HEK293 (cell line): Measurements from ENCODE around the gene DPYSL5.

Experiments used
- KLF16 ChIP-seq: fragments of 450-650 bp; formaldehyde crosslinking; IDR thresholded peaks from 2 replicates; pipeline ENCODE4 v1.5.1; 2017; ENCODE audit warnings: missing biosample characterization, missing genetic modification characterization
- PRDM10 ChIP-seq: fragments of 450-650 bp; formaldehyde crosslinking; IDR thresholded peaks from 2 replicates; pipeline ENCODE4 v1.5.1; 2016; ENCODE audit warnings: missing biosample characterization, missing genetic modification characterization
- ZNF114 ChIP-seq: fragments of 450-650 bp; formaldehyde crosslinking; IDR thresholded peaks from 2 replicates; pipeline ENCODE4 v1.5.0; 2017; ENCODE audit warnings: missing biosample characterization, missing genetic modification characterization
- ZNF23 ChIP-seq: fragments of 450-650 bp; formaldehyde crosslinking; IDR thresholded peaks from 2 replicates; pipeline ENCODE4 v1.5.1; 2016; ENCODE audit warnings: missing biosample characterization, missing genetic modification characterization, borderline replicate concordance
- ZNF324 ChIP-seq: fragments of 450-650 bp; formaldehyde crosslinking; IDR thresholded peaks from 2 replicates; pipeline ENCODE4 v1.5.1; 2016; ENCODE audit warnings: missing biosample characterization, missing genetic modification characterization
- ZNF416 ChIP-seq: fragments of 450-650 bp; formaldehyde crosslinking; IDR thresholded peaks from 2 replicates; pipeline ENCODE4 v1.5.1; 2016; ENCODE audit warnings: missing biosample characterization, missing genetic modification characterization
- ZNF530 ChIP-seq: fragments of 450-650 bp; formaldehyde crosslinking; IDR thresholded peaks from 2 replicates; pipeline ENCODE4 v1.5.1; 2016; ENCODE audit warnings: low read depth, missing biosample characterization, missing genetic modification characterization
- TF ChIP-seq, protein P1 (sequence below): fragments of 450-650 bp; formaldehyde crosslinking; IDR thresholded peaks from 2 replicates; pipeline ENCODE4 v1.5.1; 2016; ENCODE audit warnings: missing biosample characterization, missing genetic modification characterization, low read depth

DNA sequence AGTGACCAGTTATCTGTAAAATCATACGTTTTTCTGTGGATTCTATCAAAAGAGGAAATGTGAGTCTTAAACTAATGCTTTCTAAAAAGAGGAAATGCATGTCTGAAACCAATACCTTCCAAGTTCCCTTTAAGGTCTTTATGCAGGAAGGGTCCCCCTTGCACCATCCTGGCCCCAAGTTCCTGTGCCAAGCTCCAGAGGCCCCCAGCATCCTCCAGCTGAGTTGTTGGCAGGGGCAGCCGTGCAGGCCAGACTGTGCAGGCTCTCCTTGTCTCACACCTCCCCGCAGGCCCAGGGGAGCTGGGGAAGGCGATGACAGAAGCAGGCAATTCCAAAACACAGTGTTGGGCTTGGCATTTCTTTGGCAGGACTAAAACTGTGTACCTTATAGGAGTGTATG, 39.2 kb downstream of the DPYSL5 start:
- TF ChIP-seq ZNF114 (tag by site-specific recombination) (no peak), ZNF23 (tag by site-specific recombination) (no peak), ZNF324 (tag by site-specific recombination) (no peak), KLF16 (tag by site-specific recombination) (no peak), ZNF416 (tag by site-specific recombination) (no peak), ZNF530 (no peak), PRDM10 (no peak)
- TF ChIP-seq, protein P1, sequence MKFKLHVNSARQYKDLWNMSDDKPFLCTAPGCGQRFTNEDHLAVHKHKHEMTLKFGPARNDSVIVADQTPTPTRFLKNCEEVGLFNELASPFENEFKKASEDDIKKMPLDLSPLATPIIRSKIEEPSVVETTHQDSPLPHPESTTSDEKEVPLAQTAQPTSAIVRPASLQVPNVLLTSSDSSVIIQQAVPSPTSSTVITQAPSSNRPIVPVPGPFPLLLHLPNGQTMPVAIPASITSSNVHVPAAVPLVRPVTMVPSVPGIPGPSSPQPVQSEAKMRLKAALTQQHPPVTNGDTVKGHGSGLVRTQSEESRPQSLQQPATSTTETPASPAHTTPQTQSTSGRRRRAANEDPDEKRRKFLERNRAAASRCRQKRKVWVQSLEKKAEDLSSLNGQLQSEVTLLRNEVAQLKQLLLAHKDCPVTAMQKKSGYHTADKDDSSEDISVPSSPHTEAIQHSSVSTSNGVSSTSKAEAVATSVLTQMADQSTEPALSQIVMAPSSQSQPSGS (tag by site-specific recombination): no peak
